B cell (primary cell): Measurements from ENCODE around the gene KREMEN2. TPM values are rescaled to one million over a fixed set of nuclear protein-coding genes. Genes with fewer than 3 reads are reported as not detected.

ENCODE experiments used
- ATAC-seq: fragments of 200-7000 bp; cut with Tn5 transposase; one replicate; pipeline ENCODE4 v1.10.0; 2021; ENCODE audit warnings: low read depth, mild to moderate bottlenecking, moderate number of reproducible peaks, moderate library complexity
- CTCF ChIA-PET: fragments of 350-600 bp; sonication (Branson Sonifier 250); formaldehyde crosslinking; loops from one replicate; lab custom pipeline; 2021; ENCODE audit warnings: antibody characterized with exemption, inconsistent platforms; lab: Charles Lee
- POLR2A ChIA-PET: fragments of 350-600 bp; sonication (Branson Sonifier 250); formaldehyde crosslinking; loops from one replicate; lab custom pipeline; 2021; ENCODE audit warnings: antibody characterized with exemption; lab: Charles Lee
- DNase-seq: peaks from one replicate; pipeline ENCODE4 v3.0.0; 2013
- H2AFZ ChIP-seq: 2 replicates; pipeline ENCODE4 v1.6.1; 2012; ENCODE audit warnings: mild to moderate bottlenecking, low read depth, low read length; ENCODE audit not compliant: insufficient read depth, poor library complexity, severe bottlenecking
- H3K27ac ChIP-seq, 2 donors: 1 replicate in 1 of 2; 2 replicates in 1 of 2; pipeline ENCODE4 v1.5.1; 2012 to 2013; ENCODE audit warnings: low read length in 2 of 2, mild to moderate bottlenecking in 2 of 2, moderate library complexity in 1 of 2
- H3K27me3 ChIP-seq, 4 experiments: fragments of 200-600 bp in 1 of 4; sonication (generic) in 1 of 4; replicated peaks in 1 of 4; 1 replicate in 2 of 4; 2 replicates in 2 of 4; pipeline versions ENCODE4 v1.6.1 to v1.7.0; 2013 to 2016; ENCODE audit warnings: low read length in 3 of 4, mild to moderate bottlenecking in 2 of 4, mixed read lengths in 1 of 4, moderate library complexity in 1 of 4; ENCODE audit not compliant: insufficient read depth in 4 of 4, control insufficient read depth in 3 of 4; ENCODE audit errors: control extremely low read depth in 1 of 4
- H3K36me3 ChIP-seq, 2 experiments: replicated peaks in 1 of 2; 1 replicate in 1 of 2; 2 replicates in 1 of 2; pipeline versions ENCODE4 v1.6.1 to v1.7.1; 2013; ENCODE audit warnings: low read length in 1 of 2; ENCODE audit not compliant: insufficient read depth in 2 of 2, control insufficient read depth in 1 of 2; ENCODE audit errors: control extremely low read depth in 1 of 2, extremely low read depth in 1 of 2
- H3K4me1 ChIP-seq, 2 donors: fragments of 200-600 bp in 1 of 2; sonication (generic) in 1 of 2; 1 replicate in 1 of 2; 2 replicates in 1 of 2; pipeline versions ENCODE4 v1.5.1 to v1.6.1; 2013 to 2017; ENCODE audit warnings: low read length in 2 of 2; ENCODE audit not compliant: control insufficient read depth in 2 of 2, insufficient read depth in 2 of 2
- H3K4me2 ChIP-seq: replicated peaks from 2 replicates; pipeline ENCODE3; 2012; ENCODE audit warnings: mild to moderate bottlenecking, low read depth, low read length; ENCODE audit not compliant: poor library complexity, severe bottlenecking
- H3K4me3 ChIP-seq, 5 experiments: fragments of 200-600 bp in 1 of 5; sonication (generic) in 1 of 5; 1 replicate in 3 of 5; 2 replicates in 2 of 5; pipeline versions ENCODE4 v1.5.1 to v1.7.0; 2011 to 2016; ENCODE audit warnings: low read length in 4 of 5, mild to moderate bottlenecking in 4 of 5, low read depth in 2 of 5, control low read depth in 1 of 5, moderate library complexity in 1 of 5; ENCODE audit not compliant: insufficient read depth in 1 of 5; ENCODE audit errors: control extremely low read depth in 1 of 5, extremely low read depth in 1 of 5
- H3K79me2 ChIP-seq: fragments of 200-600 bp; sonication (generic); one replicate; pipeline ENCODE4 v1.6.0; 2016; ENCODE audit warnings: low read length; ENCODE audit not compliant: control insufficient read depth, insufficient read depth
- H3K9ac ChIP-seq: fragments of 200-600 bp; sonication (generic); 2 replicates; pipeline ENCODE4 v1.6.1; 2017; ENCODE audit warnings: mild to moderate bottlenecking, low read length, moderate library complexity
- H3K9me3 ChIP-seq, 3 donors: one replicate each; pipeline versions ENCODE4 v1.6.1 to v1.7.1; 2013; ENCODE audit warnings: low read length in 2 of 3; ENCODE audit not compliant: control insufficient read depth in 2 of 3, insufficient read depth in 1 of 3; ENCODE audit errors: control extremely low read depth in 1 of 3
- H4K20me1 ChIP-seq: 2 replicates; pipeline ENCODE4 v1.6.0; 2012; ENCODE audit warnings: mild to moderate bottlenecking, low read length; ENCODE audit not compliant: insufficient read depth, control insufficient read depth, poor library complexity, severe bottlenecking
- H3K27ac Mint-ChIP-seq: one replicate; pipeline ENCODE4 v1.8.0; 2021; ENCODE audit warnings: mixed read lengths
- H3K27me3 Mint-ChIP-seq: one replicate; pipeline ENCODE4 v1.8.0; 2021; ENCODE audit warnings: mixed read lengths
- H3K4me1 Mint-ChIP-seq: one replicate; pipeline ENCODE4 v1.8.0; 2021; ENCODE audit warnings: mixed read lengths
- H3K4me3 Mint-ChIP-seq: one replicate; pipeline ENCODE4 v1.8.0; 2021; ENCODE audit warnings: mixed read lengths
- H3K9me3 Mint-ChIP-seq: one replicate; pipeline ENCODE4 v1.8.0; 2022; ENCODE audit warnings: mixed read lengths; ENCODE audit not compliant: insufficient read depth
- CTCF ChIP-seq: fragments of 200-600 bp; IDR thresholded peaks from one replicate; pipeline ENCODE4 v1.8.0; 2022; ENCODE audit warnings: antibody characterized with exemption, mild to moderate bottlenecking
- EZH2 ChIP-seq: IDR thresholded peaks from 2 replicates; pipeline ENCODE4 v1.6.1; 2012; ENCODE audit warnings: borderline replicate concordance, low read depth, mild to moderate bottlenecking, moderate library complexity, low read length; ENCODE audit not compliant: insufficient read depth, poor library complexity, severe bottlenecking
- WGBS: methylation state at CpG from one replicate; pipeline ENCODE4 v1.1.5; 2013; ENCODE audit warnings: missing lambda C conversion rate; ENCODE audit not compliant: insufficient coverage; 5-methylcytosine and 5-hydroxymethylcytosine counted together
- intact Hi-C: fragments of 100-400 bp; cut with micrococcal nuclease; formaldehyde crosslinking; loops from one replicate; pipeline ENCODE4 v1.10.0; 2022
- polyA plus RNA-seq: library from polyadenylated mRNA; depleted of rRNA; stranded (reverse); fragments of >200 nt; gene quantifications from 2 replicates; pipeline ENCODE4 v1.2.3, GENCODE V29; 2012
- total RNA-seq, 2 donors: library from RNA; stranded (reverse); fragments of 120-200 nt in 1 of 2; gene quantifications; 1 replicate in 1 of 2; 2 replicates in 1 of 2; pipeline versions ENCODE4 v1.2.3 to v1.2.4, GENCODE V29; 2013 to 2022

The KREMEN2 gene
- total and polyA plus RNA-seq, 2 donors (not counting 1 experiment from before 2014, with no cell fraction given), result 0.17 to 1.1 TPM

- Histone ChIP-seq H3K4me2 (peak overlapping the region; percentile 51), H2AFZ (no peak overlapping the region), H3K36me3 (no peaks in the 10 kb centered on the region), H3K4me3 (no peak overlapping the region), H3K27me3 (peaks cover 0 to 9% (median 4%) of the 10 kb centered on the region in 4 experiments), H4K20me1 (no peaks in the 10 kb centered on the region), H3K9me3 (peaks cover 0 to 16% (median 0%) of the 10 kb centered on the region in 3 donors), H3K27ac (no peak overlapping the region), H3K9ac (no peak overlapping the region), H3K4me1 (peaks cover 24 to 30% of the 10 kb centered on the region in 2 donors), H3K79me2 (no peaks in the 10 kb centered on the region)
- intact Hi-C loops, result loop anchor here (1.0 kb wide), 4 partner anchors 17 to 25 kb away; partner anchors contain the start of genes PKMYT1, THOC6 and TNFRSF12A
- ChIA-PET CTCF (interaction anchor here (0.6 to 9.6 kb wide), 17 partner anchors 14 to 161 kb away, joined by 3 to 213 read pairs (median 4); partner anchors contain the start of genes CLDN6, HCFC1R1, THOC6 and TNFRSF12A), POLR2A (interaction anchor here (1.1 to 1.7 kb wide), 4 partner anchors 16 to 28 kb away, joined by 4 to 10 read pairs (median 7); partner anchors contain the start of genes HCFC1R1 and TNFRSF12A)
- H3K9me3 Mint-ChIP-seq, result no peaks in the 10 kb centered on the region
- 9% methylated on average over 56 of the region's 58 CpGs for WGBS
- ATAC-seq (peak; percentile 97), DNase-seq (peak; percentile 99)
- H3K4me1 Mint-ChIP-seq, result peaks cover 25% of the 10 kb centered on the region
- peaks cover 9% of the 10 kb centered on the region for H3K27me3 Mint-ChIP-seq
- H3K27ac Mint-ChIP-seq, result peak overlapping the region; percentile 89
- peak; percentile 57 for TF ChIP-seq CTCF
- no peak for TF ChIP-seq EZH2
- peak overlapping the region; percentile 85 for H3K4me3 Mint-ChIP-seq
These were observed 39.7 kb downstream of the KREMEN2 start for GRCh38 chr16:3003582-3004270.
